Left colon (tissue), 2 donors: ENCODE measurements around the gene ANKRD11. TPM values are rescaled to one million over a fixed set of nuclear protein-coding genes. Genes with fewer than 3 reads are reported as not detected.

Experiments used
- ATAC-seq: fragments of 200-7000 bp; cut with Tn5 transposase; one replicate; pipeline ENCODE4 v1.9.1; 2020; ENCODE audit warnings: mild to moderate bottlenecking, moderate library complexity
- DNase-seq, 2 donors: peaks; one replicate each; pipeline ENCODE4 v3.0.0-alpha.2; 2020
- intact Hi-C, 2 donors: fragments of 100-400 bp; cut with DNase I in 1 of 2; cut with micrococcal nuclease in 1 of 2; formaldehyde crosslinking; loops; one replicate each; pipeline versions ENCODE4 v1.11.2 to v1.14.0; 2022; cut with DNase I, micrococcal nuclease
- total RNA-seq, 2 donors: library from RNA; stranded (reverse); fragmentation: NEBNext Ultra II Directional; extraction: Animal tissue kit (Norgen Biotek cat#: 25700); gene quantifications; one replicate each; pipeline ENCODE4 v1.2.1, GENCODE V29; 2021
- donor health status: DM: no; HTN: no; CAD: no.
- donor health status: DM: yes; HTN: yes; CAD: no.

The ANKRD11 gene
- total RNA-seq, 2 donors from 2014 or later = 82.5 to 135 TPM

DNA sequence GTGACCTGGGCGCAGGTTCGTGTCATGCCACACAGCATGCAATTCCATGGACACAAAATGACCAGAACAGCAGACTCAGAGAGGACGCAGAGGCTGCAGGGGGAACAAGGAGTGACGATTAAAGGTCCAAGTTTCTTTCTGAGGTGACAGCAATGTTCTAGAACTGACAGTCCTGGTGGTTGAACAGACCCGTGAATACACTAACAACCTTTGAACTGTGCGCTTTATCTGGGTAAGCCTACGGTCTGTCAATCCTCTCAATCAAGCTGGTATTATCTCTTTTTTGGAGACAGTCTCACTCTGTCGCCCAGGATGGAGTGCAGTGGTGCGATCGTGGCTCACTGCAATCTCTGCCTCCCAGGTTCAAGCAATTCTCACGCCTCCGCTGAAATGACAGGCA, 138.7 kb downstream of the ANKRD11 start:
- intact Hi-C loops = no loop called here
- no peak for ATAC-seq
- DNase-seq = no peak

DNA sequence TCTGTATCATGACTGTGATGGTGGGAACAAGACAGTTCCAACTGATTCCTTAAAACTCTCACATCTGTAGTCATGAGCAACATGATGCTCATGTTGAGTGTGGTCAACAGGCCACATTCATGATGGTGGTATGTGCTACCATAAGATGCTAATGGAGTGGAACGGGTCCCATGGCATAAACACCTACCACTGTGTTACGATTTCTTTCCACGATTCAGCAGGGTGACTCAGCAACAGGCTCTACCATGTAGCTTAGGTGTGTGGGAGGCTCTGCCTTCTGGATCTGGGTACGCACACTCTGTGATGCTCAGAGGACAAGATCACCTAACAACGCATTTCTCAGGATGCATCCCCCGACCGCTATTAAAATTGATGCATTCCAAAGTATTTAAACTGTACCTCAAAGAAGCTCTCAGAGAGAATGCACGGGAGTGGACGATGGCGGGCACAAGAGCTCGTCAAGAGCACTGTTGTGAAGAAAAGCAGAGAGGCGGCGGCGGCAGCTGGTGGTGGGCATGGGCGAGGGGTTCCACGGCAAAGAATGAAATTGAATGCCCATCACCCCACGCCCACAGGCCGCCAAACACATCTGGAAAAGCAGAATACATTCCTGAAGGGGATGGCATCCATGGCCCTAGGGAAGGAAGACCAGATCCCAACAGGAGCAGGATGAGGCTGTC, 139.5 kb downstream of the ANKRD11 start:
- no peak for DNase-seq
- no peak for ATAC-seq
- intact Hi-C loops = no loop called here

GRCh38 chr16:89349947-89350633, 140.3 kb downstream of the ANKRD11 start:
- intact Hi-C loops = loop anchor here in 1 of 2 donors (10.0 kb wide), 1 partner anchor 155 kb away; the partner anchor contains the start of gene SPG7
- ATAC-seq (no peak), DNase-seq (no peak)

DNA sequence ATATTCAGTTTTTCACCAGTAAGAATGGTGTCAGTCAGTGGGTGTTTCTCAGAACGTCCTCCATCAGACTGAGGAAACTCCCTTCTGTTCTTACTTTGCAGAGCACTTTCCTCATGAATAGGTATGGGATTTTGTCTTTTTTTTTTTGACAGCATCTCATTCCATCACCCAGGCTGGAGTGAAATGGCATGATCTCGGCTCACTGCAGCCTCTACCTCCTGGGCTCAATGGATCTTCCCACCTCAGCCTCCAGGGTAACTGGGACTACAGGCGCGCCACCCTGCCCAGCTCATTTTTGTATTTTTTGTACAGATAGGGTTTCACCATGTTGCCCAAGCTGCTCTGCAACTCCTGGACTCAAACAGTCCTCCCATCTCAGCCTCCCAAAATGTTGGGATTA, 142.6 kb downstream of the ANKRD11 start:
- no peak for DNase-seq
- intact Hi-C loops = loop anchor here in 1 of 2 donors (10.0 kb wide), 1 partner anchor 157 kb away; the partner anchor contains the start of gene SPG7

DNA sequence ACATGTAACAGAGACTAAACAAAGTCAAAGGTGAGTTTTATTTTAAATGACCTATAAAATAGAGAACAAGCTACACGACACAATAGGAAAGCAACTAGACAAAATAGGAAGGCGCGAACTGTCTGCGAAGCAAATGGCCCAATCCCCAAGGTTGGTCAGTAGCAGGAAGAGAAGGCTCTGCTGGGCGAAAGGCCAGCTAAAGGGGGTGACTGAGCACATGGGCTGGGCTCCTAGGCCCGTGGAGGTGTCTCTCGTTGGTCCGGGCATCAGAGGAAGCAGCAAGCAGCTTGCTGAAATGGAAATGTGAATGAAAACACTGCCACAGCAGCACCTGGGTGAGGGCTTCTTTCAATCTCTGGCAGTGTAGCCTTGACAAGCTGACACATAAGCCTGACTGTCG, 143.5 kb downstream of the ANKRD11 start:
- intact Hi-C loops = loop anchor here in 1 of 2 donors (10.0 kb wide), 1 partner anchor 158 kb away; the partner anchor contains the start of gene SPG7
- DNase-seq = no peak
- ATAC-seq = peak; percentile 46

More for the DNA sequence above, 142.6 kb downstream of the ANKRD11 start:
- ATAC-seq = no peak

- peak; percentile 27 for ATAC-seq
- intact Hi-C loops = loop anchor here in 1 of 2 donors (10.0 kb wide), 1 partner anchor 159 kb away; the partner anchor contains the start of gene SPG7
- no peak for DNase-seq
These were observed 144.7 kb downstream of the ANKRD11 start for GRCh38 chr16:89345642-89346150.

DNA sequence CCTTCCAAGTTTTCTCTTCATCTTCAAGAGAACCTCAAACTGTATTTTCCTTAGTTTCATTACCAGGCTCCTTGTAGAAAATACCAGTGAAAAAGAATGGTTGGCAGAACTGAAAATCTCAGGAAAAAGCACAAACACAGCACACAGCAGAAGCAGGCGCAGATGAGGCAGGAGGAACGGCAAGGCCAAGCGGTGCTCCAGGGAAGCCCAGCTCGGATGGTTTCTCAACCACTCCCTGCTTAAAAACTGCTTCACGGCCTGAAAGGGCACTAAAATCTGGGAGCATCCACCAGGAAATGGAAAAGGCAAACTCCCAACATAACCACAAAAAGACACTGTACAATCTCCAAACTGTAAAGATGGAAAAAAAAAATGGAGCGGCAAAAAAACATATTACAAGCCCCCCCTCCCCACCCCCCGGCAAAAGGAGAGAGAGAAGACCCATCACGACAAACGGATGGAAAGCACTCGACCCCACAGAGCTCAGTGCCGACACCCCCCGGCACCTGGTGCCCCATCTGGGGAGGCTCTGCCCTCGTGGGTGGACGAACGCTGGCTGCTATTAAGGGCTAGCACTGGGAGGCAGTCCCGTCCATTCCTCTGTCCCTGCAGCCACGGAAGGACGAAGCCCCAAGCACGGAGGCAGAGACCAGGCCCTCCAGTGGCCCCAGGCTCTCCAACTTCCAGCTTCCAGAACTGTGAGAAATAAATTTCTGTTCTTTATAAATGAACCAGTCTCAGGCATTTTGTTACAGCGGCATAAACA, 145.3 kb downstream of the ANKRD11 start:
- DNase-seq (no peak), ATAC-seq (peak; percentile 17)
- intact Hi-C loops = loop anchor here in 1 of 2 donors (10.0 kb wide), 1 partner anchor 160 kb away; the partner anchor contains the start of gene SPG7

DNA sequence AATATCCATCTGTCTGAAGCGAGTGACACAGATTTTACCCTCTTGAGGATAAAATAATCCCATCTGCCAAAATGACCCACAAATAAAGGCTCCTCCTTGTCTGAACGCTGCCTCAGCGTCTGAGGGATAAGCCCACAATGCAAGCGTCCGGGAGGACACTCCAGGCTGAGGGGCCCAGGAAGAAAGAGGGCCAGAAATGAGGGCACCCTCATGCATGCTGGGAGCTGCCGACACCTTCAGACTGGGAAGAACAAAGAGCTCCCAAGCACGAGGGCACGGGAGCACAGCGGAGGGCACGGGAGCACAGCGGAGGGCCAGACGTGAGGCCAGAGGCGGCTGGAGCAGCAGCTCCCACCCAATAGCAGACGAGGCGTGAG, 145.9 kb downstream of the ANKRD11 start:
- ATAC-seq (no peak), DNase-seq (no peak)
- intact Hi-C loops = loop anchor here in 1 of 2 donors (10.0 kb wide), 1 partner anchor 160 kb away; the partner anchor contains the start of gene SPG7

DNA sequence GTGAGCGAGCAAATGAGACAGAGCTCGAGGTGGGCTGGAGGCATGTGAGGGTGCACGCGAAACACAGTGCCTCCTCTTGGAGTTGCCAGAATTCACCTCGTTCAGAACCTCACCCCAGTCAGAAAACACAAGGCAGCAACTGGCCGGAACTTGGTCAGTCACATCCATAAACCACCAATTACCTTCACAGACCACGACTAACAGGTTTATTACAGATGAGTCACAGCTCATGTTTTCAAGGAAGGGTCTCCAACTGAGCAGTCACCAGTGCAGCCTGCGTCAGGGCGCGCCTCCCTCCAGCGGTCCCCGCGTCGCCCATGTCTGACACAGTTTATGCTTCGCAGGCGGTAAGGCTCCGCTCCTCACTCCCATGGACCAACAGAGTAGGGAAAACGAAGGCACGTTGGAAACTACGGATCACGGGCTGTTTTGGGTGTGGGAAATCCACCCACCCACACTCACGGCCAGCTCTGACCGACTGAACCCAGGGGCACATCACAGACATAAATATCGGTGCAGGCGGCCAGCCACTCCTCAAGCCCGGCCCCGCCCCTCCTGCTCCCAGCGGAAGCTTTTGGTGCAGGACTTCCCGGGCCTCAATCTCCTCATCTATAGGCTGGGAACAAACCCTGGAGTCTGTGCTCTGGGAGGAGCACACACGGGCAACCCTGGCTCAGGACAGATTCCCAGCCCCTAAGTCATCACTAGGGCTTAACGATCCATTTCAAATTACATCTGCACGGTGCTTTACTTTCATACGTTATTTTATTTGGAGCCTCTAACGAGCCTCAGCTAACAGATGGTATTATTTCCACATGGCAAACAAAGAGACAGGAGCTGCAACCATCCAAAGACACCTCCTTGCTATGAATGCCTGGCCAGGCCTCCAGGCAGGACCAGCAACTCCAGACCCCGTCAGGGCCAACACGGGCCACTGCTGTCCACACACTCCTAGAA, 146.6 kb downstream of the ANKRD11 start:
- peak; percentile 70 for ATAC-seq
- intact Hi-C loops = loop anchor here in 1 of 2 donors (10.0 kb wide), 1 partner anchor 161 kb away; the partner anchor contains the start of gene SPG7
- DNase-seq = peak in 1 of 2 donors; percentile 65

DNA sequence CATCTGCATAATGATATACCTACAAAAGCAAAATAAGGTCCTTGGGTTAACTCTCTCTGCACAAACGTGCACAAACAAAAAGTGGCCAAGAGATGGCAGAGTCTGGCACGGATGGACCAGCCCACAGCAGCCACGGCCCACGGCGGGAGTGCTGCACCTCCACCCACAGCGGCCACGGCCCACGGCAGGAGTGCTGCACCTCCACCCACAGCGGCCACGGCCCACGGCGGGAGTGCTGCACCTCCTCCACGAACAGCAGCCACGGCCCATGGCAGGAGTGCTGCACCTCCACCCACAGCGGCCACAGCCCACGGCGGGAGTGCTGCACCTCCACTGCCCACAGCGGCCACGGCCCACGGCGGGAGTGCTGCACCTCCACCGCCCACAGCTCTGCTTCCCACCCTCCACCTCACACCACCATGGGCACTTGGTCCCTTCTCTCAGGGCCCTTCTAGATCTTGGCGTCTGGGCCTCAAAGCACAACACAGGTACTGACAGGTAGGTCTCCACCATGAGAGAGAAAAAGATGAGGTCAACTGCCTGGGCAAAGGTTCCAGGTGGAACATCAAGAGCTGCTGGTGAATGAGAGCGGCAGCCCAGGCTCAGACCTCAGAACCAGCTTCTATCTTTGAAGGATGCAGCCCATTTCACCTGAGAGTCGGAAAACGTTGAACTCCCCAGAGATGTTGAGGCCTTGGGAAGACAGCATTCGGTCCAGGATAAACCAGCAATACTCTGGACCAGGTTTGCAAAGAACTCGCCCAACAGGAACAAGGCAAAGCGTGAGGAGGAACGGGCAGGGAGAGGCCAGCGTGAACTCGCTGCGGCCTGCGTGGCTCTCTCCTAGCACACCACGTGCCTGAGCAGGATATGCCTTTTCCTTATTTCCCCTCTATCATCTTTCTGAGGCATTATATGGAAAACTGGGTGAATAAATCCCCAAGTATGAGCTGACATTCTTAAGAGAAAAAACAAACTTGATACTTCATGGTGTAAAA, 148.4 kb downstream of the ANKRD11 start:
- ATAC-seq = no peak
- DNase-seq = no peak
- intact Hi-C loops = loop anchor here in 1 of 2 donors (10.0 kb wide), 1 partner anchor 163 kb away; the partner anchor contains the start of gene SPG7

DNA sequence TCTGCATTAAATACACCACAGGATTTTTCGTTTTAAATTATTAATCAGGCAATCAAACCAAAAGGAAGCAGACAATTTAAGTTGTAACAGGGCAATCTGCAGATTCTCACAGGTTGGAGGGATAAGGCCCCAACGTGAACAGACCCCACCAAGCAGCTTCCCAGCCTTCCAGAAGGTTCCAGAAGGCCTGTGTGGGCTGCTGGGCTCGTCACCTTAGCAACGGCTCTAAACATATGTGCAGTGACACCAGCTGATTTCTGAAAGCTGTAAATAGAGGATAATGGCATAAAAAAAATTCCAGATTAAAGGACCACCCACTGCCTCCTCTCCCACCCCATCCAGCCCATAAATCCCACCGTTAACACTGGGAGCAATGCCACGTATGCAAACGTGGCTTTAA, 149.1 kb downstream of the ANKRD11 start:
- intact Hi-C loops = loop anchor here in 1 of 2 donors (10.0 kb wide), 1 partner anchor 164 kb away; the partner anchor contains the start of gene SPG7
- no peak for DNase-seq
- no peak for ATAC-seq

GRCh38 chr16:89338863-89339262, 151.5 kb downstream of the ANKRD11 start:
- intact Hi-C loops = no loop called here

DNA sequence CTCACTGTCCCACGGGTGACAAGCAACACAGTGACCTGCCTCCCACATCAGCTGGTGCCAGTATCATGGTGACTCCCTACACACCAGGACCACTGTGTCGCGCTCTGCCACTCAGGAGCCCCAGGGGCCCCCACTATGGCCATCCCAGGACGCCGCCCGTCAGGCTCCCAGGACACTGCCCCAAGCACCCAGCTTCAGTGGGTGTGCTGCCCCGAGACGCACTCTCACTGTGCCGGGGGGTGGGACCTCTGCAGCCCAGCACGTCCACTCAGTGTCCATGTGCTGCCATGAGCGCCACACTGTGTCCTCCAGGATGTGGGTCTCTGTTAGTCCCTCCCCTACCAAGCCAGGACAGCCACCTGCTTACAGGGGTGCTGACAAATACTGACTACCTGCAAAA, 152.4 kb downstream of the ANKRD11 start:
- intact Hi-C loops = no loop called here
- no peak for ATAC-seq
- DNase-seq = no peak

More at GRCh38 chr16:89338863-89339262, 151.5 kb downstream of the ANKRD11 start:
- ATAC-seq (peak; percentile 58), DNase-seq (no peak)

DNA sequence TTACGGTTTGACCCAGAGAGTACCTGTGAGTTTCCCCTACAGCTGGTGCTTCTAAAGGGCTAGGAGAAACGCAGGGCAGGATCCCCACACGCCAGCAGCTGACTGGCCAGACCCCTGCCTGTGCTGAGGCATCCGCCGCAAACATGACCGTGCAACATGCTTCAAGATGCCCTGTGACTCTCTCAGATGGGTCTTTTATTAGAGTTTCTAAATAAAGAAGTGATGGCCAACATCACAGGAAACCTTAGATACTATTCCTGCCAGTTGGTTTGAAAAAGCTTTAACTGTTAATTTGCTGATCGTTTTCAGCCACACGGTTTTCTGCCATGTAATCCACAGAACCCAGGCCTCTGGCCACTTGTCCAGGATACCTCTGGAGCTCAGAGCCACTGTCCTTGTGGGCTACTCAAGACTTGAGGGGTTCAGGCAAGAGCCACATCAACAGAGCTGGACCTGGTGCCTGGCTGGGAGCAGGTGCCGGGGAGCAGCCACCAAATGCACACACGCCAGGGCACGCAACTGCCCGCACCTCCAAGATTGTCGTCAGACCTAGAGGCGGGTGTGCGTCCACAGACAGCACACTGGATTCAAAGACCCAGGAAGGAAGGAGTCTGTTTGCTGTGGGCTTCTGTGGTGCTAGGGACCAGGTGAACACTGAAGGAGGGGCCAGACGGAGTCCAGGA, 154.4 kb downstream of the ANKRD11 start:
- DNase-seq (no peak), ATAC-seq (no peak)
- intact Hi-C loops = no loop called here

GRCh38 chr16:89334988-89335802, 155.2 kb downstream of the ANKRD11 start:
- DNase-seq (no peak), ATAC-seq (no peak)
- intact Hi-C loops = no loop called here
